ENCODE data around the gene NCKAP5.
"Not testable (repeated sequence)": the region's sequence is repeated elsewhere in the genome, so short reads cannot be mapped to it uniquely, and the experiment has no call there.

NCKAP5 gene

GRCh38 chr2:133223226-133223625 is 345.0 kb downstream of the NCKAP5 start:
- TF ChIP-seq CTCF (IDR thresholded peaks at IDR 0.05; ENCODE audit: borderline replicate concordance, control extremely low read depth, extremely low read depth, insufficient read depth, missing control alignments) = no peak
- no peak for DNase-seq (ENCODE audit: low spot score)
- in situ Hi-C loops (cut with MboI; ENCODE audit: low sequenced_read_pairs, unreplicated experiment) = no loop called here

DNA sequence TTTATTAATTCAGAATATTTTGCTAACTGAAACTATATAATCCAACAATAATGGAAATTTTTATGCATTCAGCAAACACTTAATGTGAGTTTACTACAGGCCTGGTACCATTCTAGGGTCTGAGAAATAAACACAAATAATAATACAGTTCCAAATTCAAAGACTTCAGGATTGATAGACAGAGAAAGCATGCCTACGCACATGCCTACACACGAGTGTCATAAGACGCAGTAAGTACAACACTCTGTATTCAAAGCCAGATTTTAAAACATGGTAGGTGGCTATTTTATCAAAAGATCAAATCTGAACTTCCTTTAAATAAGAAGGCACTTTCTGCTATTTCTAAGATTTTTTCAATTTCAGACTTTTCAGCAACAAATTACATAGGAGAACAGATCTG is 346.9 kb downstream of the NCKAP5 start:
- in situ Hi-C loops (cut with MboI; ENCODE audit: low sequenced_read_pairs, unreplicated experiment) = no loop called here
- TF ChIP-seq CTCF (IDR thresholded peaks at IDR 0.05; ENCODE audit: borderline replicate concordance, control extremely low read depth, extremely low read depth, insufficient read depth, missing control alignments) = no peak
- DNase-seq (ENCODE audit: low spot score) = no peak

DNA sequence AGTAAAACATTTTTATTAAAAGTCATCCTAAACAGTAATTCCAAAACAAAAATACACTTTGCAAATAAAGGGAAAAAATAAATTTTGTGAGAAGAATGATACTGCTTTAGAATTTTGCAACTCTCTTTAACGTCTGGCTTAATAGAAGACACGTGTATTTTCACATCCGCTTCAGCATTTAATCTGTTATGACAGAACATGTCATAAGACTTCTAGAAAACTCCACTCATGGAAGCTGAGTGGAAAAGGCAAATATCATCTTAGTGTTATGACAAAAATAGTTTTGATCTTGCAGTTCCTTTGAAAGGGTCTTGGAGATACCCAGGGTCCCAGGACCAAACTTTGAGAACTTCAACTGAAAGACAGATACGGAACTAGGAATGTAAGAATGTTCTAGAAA is 350.1 kb downstream of the NCKAP5 start:
- TF ChIP-seq CTCF (IDR thresholded peaks at IDR 0.05; ENCODE audit: borderline replicate concordance, control extremely low read depth, extremely low read depth, insufficient read depth, missing control alignments) = no peak
- no peak for DNase-seq (ENCODE audit: low spot score)
- in situ Hi-C loops (cut with MboI; ENCODE audit: low sequenced_read_pairs, unreplicated experiment) = no loop called here

- DNase-seq (ENCODE audit: low spot score) = no peak
- TF ChIP-seq CTCF (IDR thresholded peaks at IDR 0.05; ENCODE audit: borderline replicate concordance, control extremely low read depth, extremely low read depth, insufficient read depth, missing control alignments) = no peak
- in situ Hi-C loops (cut with MboI; ENCODE audit: low sequenced_read_pairs, unreplicated experiment) = no loop called here
Observed at GRCh38 chr2:133215477-133215876, 352.8 kb downstream of the NCKAP5 start.

DNA sequence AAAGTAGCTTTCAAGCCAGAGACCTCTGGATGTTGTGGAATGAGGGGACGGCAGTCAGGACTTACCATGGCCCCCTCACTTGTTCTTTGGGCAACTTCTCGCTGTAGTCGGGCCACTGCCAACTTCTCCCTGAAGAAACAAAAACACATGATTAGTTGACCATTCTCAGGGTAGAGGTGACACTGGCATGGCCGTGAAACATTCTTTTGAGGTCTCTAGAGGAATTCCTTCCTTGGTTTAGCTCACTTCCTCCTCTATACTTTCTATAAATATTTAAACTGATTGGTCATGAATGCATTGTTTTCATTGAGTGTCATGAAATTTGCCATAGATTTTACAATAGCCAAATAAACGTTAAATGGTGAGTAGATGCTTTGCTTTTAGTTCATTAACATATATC is 354.6 kb downstream of the NCKAP5 start:
- TF ChIP-seq CTCF (IDR thresholded peaks at IDR 0.05; ENCODE audit: borderline replicate concordance, control extremely low read depth, extremely low read depth, insufficient read depth, missing control alignments) = no peak
- no peak for DNase-seq (ENCODE audit: low spot score)
- in situ Hi-C loops (cut with MboI; ENCODE audit: low sequenced_read_pairs, unreplicated experiment) = no loop called here

GRCh38 chr2:133209325-133209724 is 358.9 kb downstream of the NCKAP5 start:
- DNase-seq (ENCODE audit: low spot score) = no peak
- in situ Hi-C loops (cut with MboI; ENCODE audit: low sequenced_read_pairs, unreplicated experiment) = no loop called here
- no peak for TF ChIP-seq CTCF (IDR thresholded peaks at IDR 0.05; ENCODE audit: borderline replicate concordance, control extremely low read depth, extremely low read depth, insufficient read depth, missing control alignments)

GRCh38 chr2:133206666-133207065 is 361.6 kb downstream of the NCKAP5 start:
- in situ Hi-C loops (cut with MboI; ENCODE audit: low sequenced_read_pairs, unreplicated experiment); DNase-seq (ENCODE audit: low spot score): not testable (repeated sequence)
